ENCODE data around the gene WWOX. TPM values are rescaled to one million over a fixed set of nuclear protein-coding genes. Genes with fewer than 3 reads are reported as not detected.

The WWOX gene
- total RNA-seq, 1 donor from 2014 or later, result 29.6 TPM

DNA sequence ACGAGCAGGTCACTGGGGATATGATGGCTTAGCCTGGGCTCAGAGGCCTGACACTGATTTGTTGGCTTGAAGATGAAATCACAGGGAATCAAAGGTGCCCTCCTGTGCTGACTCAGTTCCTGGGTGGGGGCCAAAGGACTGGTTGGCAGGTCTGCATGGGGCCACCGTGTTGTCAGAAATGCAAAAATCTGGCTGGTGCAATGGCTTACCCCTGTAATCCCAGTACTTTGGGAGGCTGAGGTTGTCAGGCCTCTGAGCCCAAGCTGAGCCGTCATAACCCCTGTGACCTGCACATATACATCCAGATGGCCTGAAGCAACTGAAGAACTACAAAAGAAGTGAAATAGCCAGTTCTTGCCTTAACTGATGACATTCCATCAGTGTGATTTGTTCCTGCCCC lies 314.2 kb downstream of the WWOX start:
- DNase-seq (ENCODE audit: low read depth), result no peak
- TF ChIP-seq, protein P1, sequence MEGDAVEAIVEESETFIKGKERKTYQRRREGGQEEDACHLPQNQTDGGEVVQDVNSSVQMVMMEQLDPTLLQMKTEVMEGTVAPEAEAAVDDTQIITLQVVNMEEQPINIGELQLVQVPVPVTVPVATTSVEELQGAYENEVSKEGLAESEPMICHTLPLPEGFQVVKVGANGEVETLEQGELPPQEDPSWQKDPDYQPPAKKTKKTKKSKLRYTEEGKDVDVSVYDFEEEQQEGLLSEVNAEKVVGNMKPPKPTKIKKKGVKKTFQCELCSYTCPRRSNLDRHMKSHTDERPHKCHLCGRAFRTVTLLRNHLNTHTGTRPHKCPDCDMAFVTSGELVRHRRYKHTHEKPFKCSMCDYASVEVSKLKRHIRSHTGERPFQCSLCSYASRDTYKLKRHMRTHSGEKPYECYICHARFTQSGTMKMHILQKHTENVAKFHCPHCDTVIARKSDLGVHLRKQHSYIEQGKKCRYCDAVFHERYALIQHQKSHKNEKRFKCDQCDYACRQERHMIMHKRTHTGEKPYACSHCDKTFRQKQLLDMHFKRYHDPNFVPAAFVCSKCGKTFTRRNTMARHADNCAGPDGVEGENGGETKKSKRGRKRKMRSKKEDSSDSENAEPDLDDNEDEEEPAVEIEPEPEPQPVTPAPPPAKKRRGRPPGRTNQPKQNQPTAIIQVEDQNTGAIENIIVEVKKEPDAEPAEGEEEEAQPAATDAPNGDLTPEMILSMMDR (conservative IDR thresholded peaks at IDR 0.05; ENCODE audit: low read depth, low read length), result no peak

GRCh38 chr16:78415013-78415412 lies 315.6 kb downstream of the WWOX start:
- no peak for DNase-seq (ENCODE audit: low read depth)
- TF ChIP-seq, protein P1 (conservative IDR thresholded peaks at IDR 0.05; ENCODE audit: low read depth, low read length), result no peak
- H3K4me3 ChIP-seq (ENCODE audit: low read depth, low read length), result no peak overlapping the region

More for the DNA sequence above, 314.2 kb downstream of the WWOX start:
- no peak overlapping the region for H3K4me3 ChIP-seq (ENCODE audit: low read depth, low read length)

- TF ChIP-seq, protein P1 (conservative IDR thresholded peaks at IDR 0.05; ENCODE audit: low read depth, low read length), result no peak
- no peak for DNase-seq (ENCODE audit: low read depth)
- no peak overlapping the region for H3K4me3 ChIP-seq (ENCODE audit: low read depth, low read length)
Observed at GRCh38 chr16:78415669-78416068, 316.2 kb downstream of the WWOX start.

DNA sequence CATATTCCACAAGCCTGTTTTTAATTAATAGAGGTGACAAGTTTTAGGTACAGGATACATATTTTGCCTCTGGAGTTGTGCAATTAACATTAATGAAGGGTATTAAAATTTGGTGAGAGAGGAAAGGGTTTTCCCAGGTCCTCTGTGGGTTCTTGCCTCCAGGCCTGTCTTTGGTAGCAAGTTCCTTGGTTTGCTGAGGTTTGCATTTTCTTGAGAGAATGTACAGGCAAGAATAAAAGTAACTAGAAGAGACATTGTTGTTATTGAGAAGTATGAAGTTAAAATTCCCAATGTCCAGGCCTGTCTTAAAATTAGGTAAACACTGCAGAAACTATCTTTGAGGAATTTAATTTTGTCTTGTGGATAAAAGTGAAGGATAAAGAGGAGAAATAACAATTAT lies 316.9 kb downstream of the WWOX start:
- TF ChIP-seq, protein P1 (conservative IDR thresholded peaks at IDR 0.05; ENCODE audit: low read depth, low read length), result no peak
- no peak overlapping the region for H3K4me3 ChIP-seq (ENCODE audit: low read depth, low read length)
- no peak for DNase-seq (ENCODE audit: low read depth)

DNA sequence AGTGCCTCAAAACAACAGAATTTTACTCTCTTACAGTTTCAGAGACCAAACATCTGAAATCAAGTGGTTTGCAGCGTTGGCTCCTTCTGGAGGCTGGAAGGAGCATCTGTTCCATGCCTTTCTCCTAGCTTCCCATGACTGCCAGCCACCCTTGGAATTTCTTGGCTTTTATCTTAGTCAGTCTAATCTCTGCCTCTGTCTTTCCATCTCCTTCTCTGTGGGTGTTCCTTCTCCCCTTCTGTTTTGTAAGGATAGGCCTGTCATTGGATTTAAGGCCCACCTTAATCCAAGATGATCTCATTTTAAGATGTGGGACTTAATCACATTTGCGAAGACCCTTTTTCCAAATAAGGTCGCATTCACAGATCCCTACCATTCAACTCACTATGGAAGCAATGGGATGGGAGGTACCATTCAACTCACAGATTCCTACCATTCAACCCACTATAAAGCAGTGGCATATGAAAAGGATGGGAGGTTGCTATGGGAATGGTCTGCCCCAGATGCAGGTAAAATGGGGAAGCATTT lies 321.8 kb downstream of the WWOX start:
- DNase-seq (ENCODE audit: low read depth), result no peak
- H3K4me3 ChIP-seq (ENCODE audit: low read depth, low read length), result no peak overlapping the region
- TF ChIP-seq, protein P1 (conservative IDR thresholded peaks at IDR 0.05; ENCODE audit: low read depth, low read length), result no peak

GRCh38 chr16:78425281-78425680 lies 325.8 kb downstream of the WWOX start:
- DNase-seq (ENCODE audit: low read depth), result no peak
- H3K4me3 ChIP-seq (ENCODE audit: low read depth, low read length), result no peak overlapping the region
- TF ChIP-seq, protein P1 (conservative IDR thresholded peaks at IDR 0.05; ENCODE audit: low read depth, low read length), result no peak

- TF ChIP-seq, protein P1 (conservative IDR thresholded peaks at IDR 0.05; ENCODE audit: low read depth, low read length), result no peak
- no peak for DNase-seq (ENCODE audit: low read depth)
Observed at GRCh38 chr16:78425891-78426510, 326.5 kb downstream of the WWOX start.

More at GRCh38 chr16:78425891-78426510, 326.5 kb downstream of the WWOX start:
- H3K4me3 ChIP-seq (ENCODE audit: low read depth, low read length), result no peak overlapping the region

All from epithelial cell of proximal tubule (primary cell).